Panc1 (cell line): Measurements from ENCODE around the gene MTUS2.

Experiments used
- POLR2AphosphoS5 ChIP-seq: IDR thresholded peaks from 2 replicates; pipeline ENCODE4 v1.6.1; 2012; ENCODE audit warnings: mild to moderate bottlenecking, low read depth, low read length, moderate library complexity
- REST ChIP-seq, 2 experiments: IDR thresholded peaks; 2 replicates each; pipeline ENCODE4 v1.6.1; 2011 to 2012; ENCODE audit warnings: low read depth in 2 of 2, control low read depth in 1 of 2, low read length in 1 of 2, mild to moderate bottlenecking in 1 of 2, moderate library complexity in 1 of 2; ENCODE audit not compliant: insufficient read depth in 1 of 2
- SIN3A ChIP-seq: IDR thresholded peaks from 2 replicates; pipeline ENCODE4 v1.6.1; 2012; ENCODE audit warnings: low read depth, mild to moderate bottlenecking, low read length, moderate library complexity, borderline replicate concordance; ENCODE audit not compliant: insufficient read depth
- TCF7L2 ChIP-seq: IDR thresholded peaks from 2 replicates; pipeline ENCODE4 v1.6.1; 2011; ENCODE audit warnings: mild to moderate bottlenecking, low read depth, low read length, inconsistent platforms
- TF ChIP-seq, protein P1 (sequence below): fragments of 450-650 bp; IDR thresholded peaks from 2 replicates; pipeline ENCODE4 v1.5.1; 2017; ENCODE audit warnings: mild to moderate bottlenecking

DNA sequence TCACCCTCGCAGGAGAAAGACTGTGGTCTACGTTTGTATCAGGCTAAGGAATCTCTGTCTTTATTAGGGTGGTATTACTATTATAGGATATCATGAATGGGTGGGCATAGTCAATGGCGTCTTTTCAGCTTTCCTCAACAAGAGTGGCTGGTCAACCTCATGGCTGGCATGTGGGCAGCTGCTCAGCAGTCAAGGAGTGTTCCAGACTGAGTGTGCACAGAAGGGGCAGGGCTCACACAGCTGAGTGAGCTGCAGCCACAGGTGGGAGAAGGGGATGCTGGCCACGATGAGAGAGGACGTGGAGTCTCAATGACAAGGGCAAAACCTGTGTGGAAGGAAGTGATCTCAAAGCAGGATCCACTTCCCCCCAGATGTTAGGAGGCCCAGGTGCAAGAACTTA, 720.7 kb downstream of the MTUS2 start:
- TF ChIP-seq REST (IDR thresholded peaks at IDR 0.05; ENCODE audit: insufficient read depth in 1 of 2, low read depth in 2 of 2, low read length in 1 of 2) (no peak), POLR2AphosphoS5 (no peak), TCF7L2 (no peak), SIN3A (no peak)
- TF ChIP-seq, protein P1, sequence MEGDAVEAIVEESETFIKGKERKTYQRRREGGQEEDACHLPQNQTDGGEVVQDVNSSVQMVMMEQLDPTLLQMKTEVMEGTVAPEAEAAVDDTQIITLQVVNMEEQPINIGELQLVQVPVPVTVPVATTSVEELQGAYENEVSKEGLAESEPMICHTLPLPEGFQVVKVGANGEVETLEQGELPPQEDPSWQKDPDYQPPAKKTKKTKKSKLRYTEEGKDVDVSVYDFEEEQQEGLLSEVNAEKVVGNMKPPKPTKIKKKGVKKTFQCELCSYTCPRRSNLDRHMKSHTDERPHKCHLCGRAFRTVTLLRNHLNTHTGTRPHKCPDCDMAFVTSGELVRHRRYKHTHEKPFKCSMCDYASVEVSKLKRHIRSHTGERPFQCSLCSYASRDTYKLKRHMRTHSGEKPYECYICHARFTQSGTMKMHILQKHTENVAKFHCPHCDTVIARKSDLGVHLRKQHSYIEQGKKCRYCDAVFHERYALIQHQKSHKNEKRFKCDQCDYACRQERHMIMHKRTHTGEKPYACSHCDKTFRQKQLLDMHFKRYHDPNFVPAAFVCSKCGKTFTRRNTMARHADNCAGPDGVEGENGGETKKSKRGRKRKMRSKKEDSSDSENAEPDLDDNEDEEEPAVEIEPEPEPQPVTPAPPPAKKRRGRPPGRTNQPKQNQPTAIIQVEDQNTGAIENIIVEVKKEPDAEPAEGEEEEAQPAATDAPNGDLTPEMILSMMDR = no peak
